Activated T-cell treated with anti-CD3 and anti-CD28 coated beads for 1 hour (primary cell): ENCODE data around the gene DHRS7.
A peak's percentile ranks its signal among the peaks of the same experiment; 100 is the strongest.

Experiments
- DNase-seq: peaks from one replicate; pipeline ENCODE4 v3.0.0-alpha.2; 2020; ENCODE audit warnings: low read depth

The DHRS7 gene, protein sequence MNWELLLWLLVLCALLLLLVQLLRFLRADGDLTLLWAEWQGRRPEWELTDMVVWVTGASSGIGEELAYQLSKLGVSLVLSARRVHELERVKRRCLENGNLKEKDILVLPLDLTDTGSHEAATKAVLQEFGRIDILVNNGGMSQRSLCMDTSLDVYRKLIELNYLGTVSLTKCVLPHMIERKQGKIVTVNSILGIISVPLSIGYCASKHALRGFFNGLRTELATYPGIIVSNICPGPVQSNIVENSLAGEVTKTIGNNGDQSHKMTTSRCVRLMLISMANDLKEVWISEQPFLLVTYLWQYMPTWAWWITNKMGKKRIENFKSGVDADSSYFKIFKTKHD

DNA sequence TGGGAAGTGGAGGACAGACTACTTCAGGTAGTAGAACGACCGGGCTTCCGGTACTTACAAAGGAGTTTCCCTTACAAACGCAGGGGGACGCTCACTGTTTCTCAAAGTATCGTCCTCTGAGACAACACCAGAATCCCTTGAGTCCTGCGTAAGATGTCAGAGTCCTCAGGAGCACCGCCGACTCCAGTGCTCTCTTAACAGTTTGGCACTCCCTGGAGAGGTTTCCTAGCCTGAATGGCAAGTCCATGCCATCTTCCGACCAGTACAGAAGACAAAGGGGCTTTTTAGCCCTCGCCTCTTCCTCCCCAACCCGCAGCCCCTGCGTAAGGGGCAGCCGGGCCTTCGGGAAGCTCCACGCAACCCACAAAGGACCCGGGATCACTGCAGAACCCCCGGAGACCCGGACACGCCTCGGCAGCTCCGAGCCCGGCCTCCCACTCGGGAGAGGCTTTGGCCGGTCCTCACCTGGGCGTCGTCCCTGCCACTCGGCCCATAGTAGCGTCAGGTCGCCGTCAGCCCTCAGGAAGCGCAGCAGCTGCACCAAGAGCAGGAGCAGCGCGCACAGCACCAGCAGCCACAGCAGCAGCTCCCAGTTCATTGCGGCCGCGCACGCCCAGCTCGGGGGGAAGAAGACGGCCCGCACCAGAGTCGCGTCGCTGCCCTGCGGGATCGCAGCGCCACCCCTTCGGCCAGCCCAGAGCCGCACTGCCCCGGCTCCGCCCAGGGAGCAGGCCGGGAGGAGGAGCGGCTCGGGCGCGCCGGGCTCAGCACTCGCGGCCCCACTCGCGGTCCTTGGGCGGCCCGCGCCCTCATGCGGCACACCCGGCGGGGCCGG is at the start of gene DHRS7:
TSS of gene DHRS7 (minus strand) at position 687 of the 835 bp plus-strand sequence. CDS start at position 598, 89 bp downstream.
- peak; percentile 42 for DNase-seq

GRCh38 chr14:60214415-60215126 is 49.4 kb upstream of the DHRS7 start:
- no peak for DNase-seq

- no peak for DNase-seq
These were observed 48.8 kb upstream of the DHRS7 start for GRCh38 chr14:60214003-60214402.

GRCh38 chr14:60212503-60213371 is 47.5 kb upstream of the DHRS7 start:
- no peak for DNase-seq

DNA sequence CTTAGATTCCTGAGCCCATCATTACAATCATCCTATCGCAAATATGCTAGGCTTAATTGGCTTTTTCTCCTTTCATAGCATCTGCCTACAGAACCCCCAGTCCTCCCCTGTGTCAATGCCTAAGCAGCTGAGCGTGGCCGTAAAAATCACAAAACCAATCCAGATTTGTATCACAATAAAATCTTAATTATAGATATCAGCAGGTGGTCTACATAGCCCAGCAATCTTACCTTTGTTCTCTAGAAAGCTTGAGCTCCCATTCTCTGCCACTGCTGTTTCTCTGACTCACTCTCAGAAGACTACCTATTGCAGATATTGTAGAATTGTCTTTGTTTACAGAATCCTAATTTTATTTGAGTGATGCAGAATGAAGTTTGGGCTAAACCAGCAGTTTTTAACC is 46.0 kb upstream of the DHRS7 start:
- DNase-seq, result no peak

DNA sequence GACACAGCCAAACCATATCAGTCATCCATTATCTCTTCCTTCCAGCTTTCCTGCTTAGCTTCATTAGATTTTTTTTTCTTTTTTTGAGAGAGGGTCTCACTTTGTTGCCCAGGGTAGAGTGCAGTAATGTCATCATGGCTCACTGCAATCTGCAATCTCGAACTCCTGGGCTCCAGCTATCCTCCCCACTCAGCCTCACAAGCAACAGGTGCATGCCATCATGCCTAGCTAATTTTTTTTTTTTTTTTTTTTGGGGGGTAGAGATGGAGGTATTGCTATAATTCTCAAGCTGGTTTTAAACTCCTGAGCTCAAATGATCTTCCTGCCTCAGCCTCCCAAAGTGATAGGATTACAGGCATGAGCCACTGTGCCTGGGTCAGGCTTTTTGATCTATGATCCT is 45.5 kb upstream of the DHRS7 start:
- DNase-seq, result no peak

DNA sequence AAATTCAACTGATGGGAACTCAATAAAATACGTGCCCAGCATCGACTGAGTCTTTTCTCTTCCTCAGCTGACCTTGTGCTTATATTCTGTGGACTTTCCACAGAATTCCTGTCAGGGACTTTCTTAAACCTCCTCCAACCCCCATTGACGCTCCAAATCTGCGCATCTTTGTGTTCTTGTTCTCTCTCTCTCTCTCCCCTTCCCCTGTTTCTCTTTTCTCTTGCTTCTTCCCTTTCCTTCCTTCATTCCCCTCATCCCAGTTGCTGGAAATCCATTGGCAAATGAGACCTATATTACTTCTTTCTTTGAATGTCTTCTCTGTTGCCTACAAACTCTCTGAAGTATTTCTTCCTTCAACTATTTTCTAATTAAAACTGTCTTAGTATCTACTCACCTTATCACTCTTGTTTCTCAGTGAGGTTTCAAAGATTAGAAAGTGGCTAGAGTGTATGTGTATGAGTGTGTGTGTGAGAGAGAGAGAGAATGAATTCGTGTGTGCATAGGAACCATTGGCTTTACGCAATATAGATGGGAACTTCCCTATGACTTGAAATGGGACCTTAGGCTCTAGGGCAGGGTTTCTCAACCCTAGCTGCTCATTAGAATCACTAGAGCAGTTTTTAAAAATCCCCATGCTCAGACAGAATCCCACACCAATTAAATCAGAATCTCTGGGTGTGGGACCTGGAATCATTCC is 41.8 kb upstream of the DHRS7 start:
- DNase-seq, result no peak

- no peak for DNase-seq
These were observed 41.1 kb upstream of the DHRS7 start for GRCh38 chr14:60206249-60206670.

GRCh38 chr14:60204843-60205774 is 39.9 kb upstream of the DHRS7 start:
- DNase-seq, result no peak

DNA sequence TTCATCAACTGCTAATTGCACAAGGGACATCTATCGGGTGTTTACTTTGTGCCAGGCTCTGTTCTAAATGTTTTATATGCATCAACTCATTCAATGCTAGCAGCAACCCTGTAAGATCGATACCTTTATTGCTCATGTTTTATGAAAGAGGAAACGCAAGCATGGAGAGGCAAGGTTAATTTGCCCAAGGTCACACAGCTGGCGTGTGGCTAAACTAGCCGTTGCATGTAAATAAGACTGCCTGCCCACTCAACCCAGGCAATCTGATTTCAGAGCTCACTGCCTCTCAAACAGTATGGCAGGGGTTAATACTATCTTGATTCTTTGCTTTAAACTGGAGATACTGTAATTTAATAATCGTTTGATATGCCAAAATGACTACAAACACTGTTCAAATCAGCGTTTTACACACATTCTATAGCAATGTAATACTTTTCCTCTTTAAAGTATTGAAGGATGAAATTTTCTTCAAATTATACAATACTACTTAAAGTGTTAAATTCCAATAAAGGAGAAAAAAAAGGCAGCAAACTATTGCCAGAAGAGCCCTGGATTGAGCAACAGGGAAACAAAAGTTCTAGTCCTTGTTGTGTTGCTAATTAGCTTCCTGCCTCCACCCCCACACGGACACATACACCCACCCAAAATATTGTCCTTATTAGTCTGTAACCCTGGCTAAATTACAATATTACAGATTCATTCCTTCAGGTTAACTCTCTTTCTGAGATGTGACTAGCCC is 39.1 kb upstream of the DHRS7 start:
- no peak for DNase-seq

GRCh38 chr14:60199321-60199720 is 34.1 kb upstream of the DHRS7 start:
- DNase-seq, result no peak

DNA sequence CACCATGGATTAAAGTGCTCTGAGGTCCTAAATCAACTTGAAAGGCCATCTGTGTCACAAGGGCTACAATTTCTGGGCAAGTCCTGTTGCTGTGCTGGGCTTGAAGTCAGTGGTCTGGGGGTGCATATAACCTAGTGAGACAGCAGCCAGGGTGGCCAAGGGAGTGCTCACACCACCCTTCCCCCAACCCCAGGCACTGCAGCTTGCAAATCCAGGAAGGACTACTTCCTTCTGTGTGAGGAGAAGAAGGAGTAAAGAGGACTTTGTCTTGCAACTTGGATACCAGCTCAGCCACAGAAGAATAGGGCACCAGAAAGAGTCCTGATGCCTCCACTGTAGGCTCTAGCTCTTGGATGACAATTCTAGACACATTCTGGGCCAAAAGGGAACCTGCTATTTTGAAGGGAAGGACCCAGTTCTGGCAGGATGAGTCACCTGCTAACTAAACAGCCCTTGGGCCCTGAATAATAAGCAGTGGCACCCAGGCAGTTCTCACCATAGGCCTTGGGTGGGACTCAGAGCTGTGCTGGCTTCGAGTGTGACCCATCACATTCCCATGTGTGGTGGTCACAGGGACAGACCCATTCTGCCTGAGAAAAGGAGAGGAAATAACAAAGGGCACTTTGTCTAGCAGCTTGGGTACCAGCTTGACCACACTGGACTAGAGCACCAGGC is 32.6 kb upstream of the DHRS7 start:
- no peak for DNase-seq

DNA sequence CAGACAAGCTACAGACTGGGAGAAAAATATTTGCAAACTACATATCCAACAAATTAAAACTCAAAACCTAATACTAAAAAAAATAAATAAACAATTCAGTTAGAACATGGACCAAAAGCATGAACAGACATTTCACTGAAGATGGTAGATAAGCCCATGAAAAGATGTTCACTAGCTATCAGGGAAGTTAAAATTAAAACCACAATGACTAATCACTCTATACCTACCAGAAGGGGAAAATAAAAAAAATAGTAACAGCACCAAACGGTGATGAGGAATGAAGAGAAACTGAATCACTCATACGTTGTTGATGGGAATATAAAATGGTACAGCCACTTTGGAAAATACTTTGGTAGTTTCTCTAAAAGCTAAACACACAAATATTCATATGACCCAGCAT is 31.1 kb upstream of the DHRS7 start:
- DNase-seq, result no peak

GRCh38 chr14:60195179-60195810 is 30.1 kb upstream of the DHRS7 start:
- no peak for DNase-seq

DNA sequence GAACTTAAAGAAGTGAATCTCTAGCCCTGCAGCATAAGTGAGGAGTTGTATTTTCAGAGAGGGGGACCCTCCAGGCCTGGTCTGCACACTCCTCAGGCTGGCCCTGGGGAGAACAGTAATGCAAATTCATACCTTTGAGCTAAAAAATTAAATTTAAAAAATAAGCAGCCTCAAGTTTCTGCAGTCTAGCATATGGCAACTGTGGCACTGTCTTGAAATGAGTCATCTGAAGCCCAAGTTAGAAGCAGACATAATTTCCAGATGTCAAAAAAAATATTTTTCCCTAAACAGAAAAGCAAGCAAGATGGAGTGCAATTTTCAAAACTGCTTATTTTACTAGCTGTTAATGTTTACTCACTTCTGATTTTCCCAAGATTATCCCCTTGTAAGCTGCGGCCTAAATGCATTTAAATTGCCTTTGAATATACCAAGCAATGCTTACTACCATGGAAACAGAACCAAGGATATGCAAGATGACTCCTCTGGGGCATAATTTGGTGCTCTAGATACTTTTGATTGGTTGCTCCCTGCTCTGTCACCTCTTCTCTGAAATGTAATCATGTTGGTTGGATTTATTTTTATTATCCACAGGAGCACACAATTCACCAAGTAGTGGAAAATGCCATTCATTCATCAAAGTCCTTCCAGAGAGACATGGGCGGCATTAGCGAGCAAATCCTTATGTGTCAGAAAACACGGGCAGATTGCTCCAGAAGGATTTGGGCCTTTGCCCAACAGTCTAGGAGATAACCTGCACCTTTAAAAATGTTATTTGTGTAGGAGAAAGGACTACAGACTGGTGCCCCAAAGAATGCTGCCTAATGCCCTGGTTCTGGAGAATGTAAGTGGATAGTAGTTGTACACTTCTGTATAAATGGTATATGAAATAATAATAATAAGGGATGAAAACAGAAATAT is 25.0 kb upstream of the DHRS7 start:
- DNase-seq, result no peak

- no peak for DNase-seq
These were observed 23.5 kb upstream of the DHRS7 start for GRCh38 chr14:60188696-60189095.

- DNase-seq, result no peak
These were observed 22.9 kb upstream of the DHRS7 start for GRCh38 chr14:60188115-60188514.
